ENCODE measurements around the gene SCN10A. TPM values are rescaled to one million over a fixed set of nuclear protein-coding genes. Genes with fewer than 3 reads are reported as not detected.

SCN10A gene
- total RNA-seq, 1 donor from 2014 or later, result not detected

GRCh38 chr3:38698061-38698460 lies 118.0 kb downstream of the SCN10A start:
- TF ChIP-seq CTCF (IDR thresholded peaks at IDR 0.05), result no peak
- no peaks in the 10 kb centered on the region for H3K36me3 Mint-ChIP-seq (ENCODE audit: unreplicated experiment)
- H3K4me1 Mint-ChIP-seq (ENCODE audit: unreplicated experiment), result no peaks in the 10 kb centered on the region
- no peak overlapping the region for H3K27ac Mint-ChIP-seq (ENCODE audit: unreplicated experiment)
- no peak for DNase-seq (ENCODE audit: extremely low spot score, unreplicated experiment)
- no peaks in the 10 kb centered on the region for H3K9me3 Mint-ChIP-seq (ENCODE audit: unreplicated experiment)
- no peak overlapping the region for H3K4me3 Mint-ChIP-seq (ENCODE audit: unreplicated experiment)
- peaks cover 2% of the 10 kb centered on the region for H3K27me3 Mint-ChIP-seq (ENCODE audit: unreplicated experiment)

- H3K27ac Mint-ChIP-seq (ENCODE audit: unreplicated experiment), result no peak overlapping the region
- H3K27me3 Mint-ChIP-seq (ENCODE audit: unreplicated experiment), result peaks cover 2% of the 10 kb centered on the region
- no peak for TF ChIP-seq CTCF (IDR thresholded peaks at IDR 0.05)
- H3K4me1 Mint-ChIP-seq (ENCODE audit: unreplicated experiment), result no peaks in the 10 kb centered on the region
- H3K4me3 Mint-ChIP-seq (ENCODE audit: unreplicated experiment), result no peak overlapping the region
- H3K36me3 Mint-ChIP-seq (ENCODE audit: unreplicated experiment), result no peaks in the 10 kb centered on the region
- no peak for DNase-seq (ENCODE audit: extremely low spot score, unreplicated experiment)
- H3K9me3 Mint-ChIP-seq (ENCODE audit: unreplicated experiment), result no peaks in the 10 kb centered on the region
Measured at GRCh38 chr3:38696034-38696433, 120.0 kb downstream of the SCN10A start.

GRCh38 chr3:38690185-38690584 lies 125.8 kb downstream of the SCN10A start:
- TF ChIP-seq CTCF (IDR thresholded peaks at IDR 0.05), result no peak
- Mint-ChIP-seq H3K27ac (ENCODE audit: unreplicated experiment) (no peak overlapping the region), H3K36me3 (ENCODE audit: unreplicated experiment) (no peaks in the 10 kb centered on the region), H3K4me3 (ENCODE audit: unreplicated experiment) (no peak overlapping the region), H3K4me1 (ENCODE audit: unreplicated experiment) (no peaks in the 10 kb centered on the region), H3K27me3 (ENCODE audit: unreplicated experiment) (peaks cover 2% of the 10 kb centered on the region), H3K9me3 (ENCODE audit: unreplicated experiment) (no peaks in the 10 kb centered on the region)
- DNase-seq (ENCODE audit: extremely low spot score, unreplicated experiment), result no peak

- H3K27me3 Mint-ChIP-seq (ENCODE audit: unreplicated experiment), result no peaks in the 10 kb centered on the region
- no peak overlapping the region for H3K27ac Mint-ChIP-seq (ENCODE audit: unreplicated experiment)
- DNase-seq (ENCODE audit: extremely low spot score, unreplicated experiment), result no peak
- no peak for TF ChIP-seq CTCF (IDR thresholded peaks at IDR 0.05)
- no peaks in the 10 kb centered on the region for H3K9me3 Mint-ChIP-seq (ENCODE audit: unreplicated experiment)
- H3K4me1 Mint-ChIP-seq (ENCODE audit: unreplicated experiment), result no peaks in the 10 kb centered on the region
- no peaks in the 10 kb centered on the region for H3K36me3 Mint-ChIP-seq (ENCODE audit: unreplicated experiment)
- no peak overlapping the region for H3K4me3 Mint-ChIP-seq (ENCODE audit: unreplicated experiment)
Measured at GRCh38 chr3:38689774-38690173, 126.2 kb downstream of the SCN10A start.

- Mint-ChIP-seq H3K9me3 (ENCODE audit: unreplicated experiment) (no peaks in the 10 kb centered on the region), H3K36me3 (ENCODE audit: unreplicated experiment) (no peaks in the 10 kb centered on the region)
- no peak for DNase-seq (ENCODE audit: extremely low spot score, unreplicated experiment)
Measured at GRCh38 chr3:38689346-38689745, 126.7 kb downstream of the SCN10A start.

More at GRCh38 chr3:38689346-38689745, 126.7 kb downstream of the SCN10A start:
- H3K4me1 Mint-ChIP-seq (ENCODE audit: unreplicated experiment), result no peaks in the 10 kb centered on the region
- H3K4me3 Mint-ChIP-seq (ENCODE audit: unreplicated experiment), result no peak overlapping the region
- TF ChIP-seq CTCF (IDR thresholded peaks at IDR 0.05), result no peak
- no peak overlapping the region for H3K27ac Mint-ChIP-seq (ENCODE audit: unreplicated experiment)
- H3K27me3 Mint-ChIP-seq (ENCODE audit: unreplicated experiment), result no peaks in the 10 kb centered on the region
